NK-92 (cell line): ENCODE data around the gene EBF3.

Experiments used
- DNase-seq: peaks from one replicate; lab custom pipeline; 2025; ENCODE audit not compliant: unreplicated experiment; lab: John Stamatoyannopoulos, UW

EBF3 gene

GRCh38 chr10:129972145-129972965 is 8.3 kb upstream of the EBF3 start:
- no peak for DNase-seq

GRCh38 chr10:129971381-129972144 is 7.5 kb upstream of the EBF3 start:
- no peak for DNase-seq

- DNase-seq: no peak
Measured at GRCh38 chr10:129970465-129971364, 6.6 kb upstream of the EBF3 start.

- DNase-seq: no peak
Measured at GRCh38 chr10:129969911-129970464, 5.9 kb upstream of the EBF3 start.

GRCh38 chr10:129969184-129969910 is 5.3 kb upstream of the EBF3 start:
- DNase-seq: no peak

- no peak for DNase-seq
Measured at GRCh38 chr10:129968853-129969183, 4.7 kb upstream of the EBF3 start.

- no peak for DNase-seq
Measured at GRCh38 chr10:129968020-129968852, 4.2 kb upstream of the EBF3 start.

- DNase-seq: no peak
Measured at GRCh38 chr10:129967579-129968019, 3.5 kb upstream of the EBF3 start.

GRCh38 chr10:129966889-129967578 is 3.0 kb upstream of the EBF3 start:
- DNase-seq: no peak

GRCh38 chr10:129966370-129966888 is 2.4 kb upstream of the EBF3 start:
- no peak for DNase-seq

- no peak for DNase-seq
Measured at GRCh38 chr10:129965959-129966358, 1.9 kb upstream of the EBF3 start.

GRCh38 chr10:129965425-129965808 is 1.3 kb upstream of the EBF3 start:
- no peak for DNase-seq

- DNase-seq: no peak
Measured at GRCh38 chr10:129964611-129965424, 744 bp upstream of the EBF3 start.

GRCh38 chr10:129962872-129963640 is 1.0 kb downstream of the EBF3 start:
- no peak for DNase-seq

- no peak for DNase-seq
Measured at GRCh38 chr10:129962031-129962871, 1.8 kb downstream of the EBF3 start.

GRCh38 chr10:129961157-129961701 is 2.8 kb downstream of the EBF3 start:
- no peak for DNase-seq
